LNCAP (cell line): Measurements from ENCODE around the gene B3GNT2.

Experiments used
- CTCF ChIP-seq: fragments of 450-650 bp; IDR thresholded peaks from 2 replicates; pipeline ENCODE4 v1.5.1; 2017; ENCODE audit warnings: mild to moderate bottlenecking

The B3GNT2 gene

GRCh38 chr2:62257466-62257865, 61.6 kb downstream of the B3GNT2 start:
- TF ChIP-seq CTCF = no peak

- no peak for TF ChIP-seq CTCF
Measured at GRCh38 chr2:62263076-62263715, 67.3 kb downstream of the B3GNT2 start.

GRCh38 chr2:62264186-62264585, 68.3 kb downstream of the B3GNT2 start:
- no peak for TF ChIP-seq CTCF

GRCh38 chr2:62265106-62265505, 69.2 kb downstream of the B3GNT2 start:
- no peak for TF ChIP-seq CTCF

GRCh38 chr2:62266433-62267038, 70.6 kb downstream of the B3GNT2 start:
- TF ChIP-seq CTCF = no peak

GRCh38 chr2:62267696-62268095, 71.8 kb downstream of the B3GNT2 start:
- TF ChIP-seq CTCF = no peak

- no peak for TF ChIP-seq CTCF
Measured at GRCh38 chr2:62270728-62271127, 74.8 kb downstream of the B3GNT2 start.
